PC-9 (cell line): ENCODE results near the gene LRP1-AS. TPM values are rescaled to one million over a fixed set of nuclear protein-coding genes. Genes with fewer than 3 reads are reported as not detected.
"Not testable (repeated sequence)": the region's sequence is repeated elsewhere in the genome, so short reads cannot be mapped to it uniquely, and the experiment has no call there.

Source experiments
- BruUV-seq: library from RNA; stranded (reverse); fragments of 400-500 nt; replicated peaks from 2 replicates; lab custom pipeline; 2021; lab: Mats Ljungman, UMichigan
- CTCF ChIA-PET: fragments of 300-600 bp; sonication (Branson Sonifier 250); formaldehyde crosslinking; loops from one replicate; lab custom pipeline; 2022; ENCODE audit warnings: antibody characterized with exemption; lab: Charles Lee
- POLR2A ChIA-PET: fragments of 300-600 bp; sonication (Branson Sonifier 250); formaldehyde crosslinking; loops from one replicate; lab custom pipeline; 2022; ENCODE audit warnings: antibody characterized with exemption; ENCODE audit not compliant: unreplicated experiment; lab: Charles Lee
- DNase-seq, 2 experiments: peaks; one replicate each; pipeline versions ENCODE4 v3.0.0 to v3.0.0-alpha.2; 2015 to 2022; ENCODE audit warnings: mixed read lengths in 1 of 2
- H2AFZ ChIP-seq: fragments of 200-600 bp; sonication (generic); 2 replicates; pipeline ENCODE4 v1.8.1; 2017; ENCODE audit warnings: antibody characterized with exemption
- H3F3A ChIP-seq: fragments of 200-600 bp; sonication (generic); 2 replicates; pipeline ENCODE4 v1.8.1; 2017; ENCODE audit warnings: antibody characterized with exemption, mild to moderate bottlenecking, low read depth; ENCODE audit not compliant: insufficient read depth
- H3K27ac ChIP-seq: fragments of 200-600 bp; sonication (generic); 2 replicates; pipeline ENCODE4 v1.6.1; 2016; ENCODE audit warnings: mixed run types
- H3K27me3 ChIP-seq: fragments of 200-600 bp; sonication (generic); 2 replicates; pipeline ENCODE4 v1.6.1; 2016; ENCODE audit warnings: low read depth, mixed run types; ENCODE audit not compliant: insufficient read depth
- H3K36me3 ChIP-seq: fragments of 200-600 bp; sonication (generic); 2 replicates; pipeline ENCODE4 v1.6.1; 2016; ENCODE audit warnings: low read depth, mixed run types
- H3K4me1 ChIP-seq: fragments of 200-600 bp; sonication (generic); replicated peaks from 2 replicates; pipeline ENCODE4 v1.6.1; 2016; ENCODE audit warnings: mixed run types; ENCODE audit not compliant: insufficient read depth
- H3K4me2 ChIP-seq: fragments of 200-600 bp; sonication (generic); 2 replicates; pipeline ENCODE4 v1.6.1; 2017; ENCODE audit warnings: mixed run types
- H3K4me3 ChIP-seq: fragments of 200-600 bp; sonication (generic); 2 replicates; pipeline ENCODE4 v1.6.1; 2016; ENCODE audit warnings: mixed run types
- H3K79me2 ChIP-seq: fragments of 200-600 bp; sonication (generic); 2 replicates; pipeline ENCODE4 v1.6.1; 2017; ENCODE audit warnings: low read depth, mixed run types
- H3K9me2 ChIP-seq: fragments of 200-600 bp; sonication (generic); 2 replicates; pipeline ENCODE4 v1.8.1; 2017; ENCODE audit warnings: mild to moderate bottlenecking; ENCODE audit not compliant: insufficient read depth
- H3K9me3 ChIP-seq: fragments of 200-600 bp; sonication (generic); 2 replicates; pipeline ENCODE4 v1.8.1; 2016; ENCODE audit warnings: low read depth; ENCODE audit not compliant: insufficient read depth
- H4K20me1 ChIP-seq: fragments of 200-600 bp; sonication (generic); 2 replicates; pipeline ENCODE4 v1.8.1; 2017; ENCODE audit not compliant: insufficient read depth
- EZH2 ChIP-seq: fragments of 200-600 bp; sonication (generic); IDR thresholded peaks from 2 replicates; pipeline ENCODE4 v1.8.0; 2017; ENCODE audit warnings: antibody characterized with exemption, low read depth
- intact Hi-C: fragments of 100-400 bp; cut with micrococcal nuclease; formaldehyde crosslinking; loops from one replicate; pipeline ENCODE4 v1.10.0; 2022; ENCODE audit not compliant: unreplicated experiment
- total RNA-seq: library from RNA; stranded (reverse); gene quantifications from 2 replicates; pipeline ENCODE4 v1.2.3, GENCODE V29; 2021
- TF ChIP-seq, protein P1 (sequence below): fragments of 200-600 bp; sonication (generic); conservative IDR thresholded peaks from 2 replicates; pipeline ENCODE4 v1.6.1; 2017; ENCODE audit warnings: mixed run types, antibody characterized with exemption, mild to moderate bottlenecking, moderate library complexity

The LRP1-AS gene
- total RNA-seq, 1 experiment from 2014 or later, result not detected

DNA sequence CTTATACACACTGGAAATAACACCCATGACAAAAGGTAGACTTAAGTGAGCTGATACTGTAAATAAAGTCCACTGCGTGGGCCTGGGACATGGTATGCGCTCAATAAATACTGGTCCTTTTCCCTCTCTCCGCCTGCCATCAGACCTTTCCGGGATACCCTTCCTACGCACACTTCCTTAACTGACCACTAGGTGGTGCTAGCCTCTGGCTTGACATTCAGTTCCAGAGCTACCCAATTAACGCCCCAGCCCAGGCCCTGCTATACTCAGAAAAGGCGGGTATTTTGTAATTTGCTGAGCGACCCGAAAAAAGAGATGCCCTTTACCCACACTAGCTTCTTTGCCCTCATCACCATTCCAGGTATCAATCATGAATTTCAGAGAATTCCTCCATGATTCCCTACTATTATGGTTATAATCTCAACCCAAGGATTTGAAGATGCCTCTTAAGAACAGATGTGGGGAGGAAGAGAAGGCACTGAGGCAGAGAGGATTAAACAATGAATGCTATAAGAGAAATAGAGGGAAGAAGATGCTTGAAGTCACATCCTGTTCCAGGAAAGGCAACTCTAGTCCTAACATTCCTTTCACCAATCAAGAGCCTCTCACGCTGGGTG is 23.1 kb downstream of the LRP1-AS start:
- Histone ChIP-seq H3F3A (peaks cover 10% of the 10 kb centered on the region), H3K4me3 (no peak overlapping the region), H3K9me3 (no peaks in the 10 kb centered on the region), H3K27ac (no peak overlapping the region), H3K36me3 (no peaks in the 10 kb centered on the region), H2AFZ (no peak overlapping the region), H4K20me1 (no peaks in the 10 kb centered on the region), H3K9me2 (no peaks in the 10 kb centered on the region), H3K4me2 (no peak overlapping the region), H3K27me3 (no peaks in the 10 kb centered on the region), H3K79me2 (no peaks in the 10 kb centered on the region), H3K4me1 (peaks cover 8% of the 10 kb centered on the region)
- TF ChIP-seq, protein P1, sequence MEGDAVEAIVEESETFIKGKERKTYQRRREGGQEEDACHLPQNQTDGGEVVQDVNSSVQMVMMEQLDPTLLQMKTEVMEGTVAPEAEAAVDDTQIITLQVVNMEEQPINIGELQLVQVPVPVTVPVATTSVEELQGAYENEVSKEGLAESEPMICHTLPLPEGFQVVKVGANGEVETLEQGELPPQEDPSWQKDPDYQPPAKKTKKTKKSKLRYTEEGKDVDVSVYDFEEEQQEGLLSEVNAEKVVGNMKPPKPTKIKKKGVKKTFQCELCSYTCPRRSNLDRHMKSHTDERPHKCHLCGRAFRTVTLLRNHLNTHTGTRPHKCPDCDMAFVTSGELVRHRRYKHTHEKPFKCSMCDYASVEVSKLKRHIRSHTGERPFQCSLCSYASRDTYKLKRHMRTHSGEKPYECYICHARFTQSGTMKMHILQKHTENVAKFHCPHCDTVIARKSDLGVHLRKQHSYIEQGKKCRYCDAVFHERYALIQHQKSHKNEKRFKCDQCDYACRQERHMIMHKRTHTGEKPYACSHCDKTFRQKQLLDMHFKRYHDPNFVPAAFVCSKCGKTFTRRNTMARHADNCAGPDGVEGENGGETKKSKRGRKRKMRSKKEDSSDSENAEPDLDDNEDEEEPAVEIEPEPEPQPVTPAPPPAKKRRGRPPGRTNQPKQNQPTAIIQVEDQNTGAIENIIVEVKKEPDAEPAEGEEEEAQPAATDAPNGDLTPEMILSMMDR, result peak; percentile 95
- TF ChIP-seq EZH2, result no peak
- CTCF ChIA-PET, result interaction anchor here (0.6 to 1.0 kb wide), 6 partner anchors 42 to 817 kb away, joined by 3 to 14 read pairs (median 3); no protein-coding TSS in a partner anchor
- POLR2A ChIA-PET, result interaction anchor here (0.5 to 0.6 kb wide), 2 partner anchors 13 to 119 kb away, joined by 3 to 15 read pairs; partner anchors contain the start of gene STAT6
- peak; percentile 51 to 62 for DNase-seq
- no TSS peak for BruUV-seq
- intact Hi-C loops, result loop anchor here (1.0 kb wide), 2 partner anchors 52 to 59 kb away; no protein-coding TSS in a partner anchor

- Histone ChIP-seq H2AFZ (no peak overlapping the region), H3K4me2 (no peak overlapping the region), H3K27ac (no peak overlapping the region), H3F3A (peaks cover 10% of the 10 kb centered on the region), H3K9me2 (no peaks in the 10 kb centered on the region), H3K4me3 (no peak overlapping the region), H3K79me2 (no peaks in the 10 kb centered on the region), H3K4me1 (peaks cover 8% of the 10 kb centered on the region), H3K36me3 (no peaks in the 10 kb centered on the region), H4K20me1 (no peaks in the 10 kb centered on the region), H3K27me3 (no peaks in the 10 kb centered on the region), H3K9me3 (no peaks in the 10 kb centered on the region)
- intact Hi-C loops, result loop anchor here (1.0 kb wide), 2 partner anchors 52 to 59 kb away; no protein-coding TSS in a partner anchor
- POLR2A ChIA-PET, result interaction anchor here (0.5 kb wide), 1 partner anchor 119 kb away, joined by 15 read pairs; no protein-coding TSS in a partner anchor
- TF ChIP-seq, protein P1, result no peak
- TF ChIP-seq EZH2, result no peak
- CTCF ChIA-PET, result interaction anchor here (0.8 to 1.0 kb wide), 4 partner anchors 42 to 54 kb away, joined by 3 to 14 read pairs (median 4); no protein-coding TSS in a partner anchor
- DNase-seq, result no peak
- BruUV-seq, result no TSS peak
These were observed 23.6 kb downstream of the LRP1-AS start for GRCh38 chr12:57123813-57124212.

DNA sequence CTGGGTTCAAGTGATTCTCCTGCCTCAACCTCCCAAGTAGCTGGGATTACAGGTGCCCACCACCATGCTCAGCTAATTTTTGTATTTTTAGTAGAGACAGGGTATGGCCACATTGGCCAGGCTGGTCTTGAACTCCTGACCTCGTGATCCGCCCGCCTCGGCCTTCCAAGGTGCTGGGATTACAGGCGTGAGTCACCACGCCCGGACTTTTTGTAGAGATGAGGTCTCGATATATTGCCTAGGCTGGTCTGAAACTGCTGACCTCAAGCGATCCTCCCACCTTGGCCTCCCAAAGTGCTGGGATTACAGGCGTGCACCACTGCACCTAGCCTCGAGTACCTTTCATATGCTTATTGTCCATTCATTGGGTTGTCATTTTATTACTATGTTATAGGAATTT is 26.7 kb downstream of the LRP1-AS start:
- CTCF ChIA-PET, H3F3A ChIP-seq, H2AFZ ChIP-seq, H4K20me1 ChIP-seq, H3K4me3 ChIP-seq, BruUV-seq, intact Hi-C loops, H3K27me3 ChIP-seq, DNase-seq, H3K9me3 ChIP-seq, H3K4me2 ChIP-seq, H3K27ac ChIP-seq, H3K36me3 ChIP-seq, H3K9me2 ChIP-seq, H3K79me2 ChIP-seq, H3K4me1 ChIP-seq: not testable (repeated sequence)
- POLR2A ChIA-PET, result interaction anchor here (0.6 kb wide), 1 partner anchor 16 kb away, joined by 5 read pairs; no protein-coding TSS in a partner anchor
